Liver (tissue), 9 donors: ENCODE results near the gene PNLIPRP2. TPM values are rescaled to one million over a fixed set of nuclear protein-coding genes. Genes with fewer than 3 reads are reported as not detected.

Source experiments
- DNase-seq: peaks from one replicate; pipeline ENCODE4 v3.0.0-alpha.2; 2017; ENCODE audit warnings: low spot score
- H3K27ac ChIP-seq, 2 donors: one replicate each; pipeline ENCODE4 v1.7.0; 2013; ENCODE audit warnings: inconsistent platforms in 2 of 2, low read length in 2 of 2, control low read depth in 1 of 2, low read depth in 1 of 2, mild to moderate bottlenecking in 1 of 2
- H3K27me3 ChIP-seq, 4 donors: one replicate each; pipeline versions ENCODE4 v1.6.1 to v1.7.0; 2013; ENCODE audit warnings: low read length in 3 of 4, inconsistent platforms in 1 of 4, mild to moderate bottlenecking in 1 of 4, moderate library complexity in 1 of 4; ENCODE audit not compliant: control insufficient read depth in 4 of 4, insufficient read depth in 4 of 4
- H3K36me3 ChIP-seq, 4 donors: one replicate each; pipeline versions ENCODE4 v1.6.1 to v1.7.0; 2013; ENCODE audit warnings: low read length in 3 of 4, mild to moderate bottlenecking in 3 of 4, low read depth in 1 of 4, moderate library complexity in 1 of 4; ENCODE audit not compliant: control insufficient read depth in 4 of 4, insufficient read depth in 3 of 4
- H3K4me1 ChIP-seq, 4 donors: one replicate each; pipeline versions ENCODE4 v1.6.1 to v1.7.0; 2013; ENCODE audit warnings: low read length in 3 of 4, mild to moderate bottlenecking in 3 of 4, moderate library complexity in 1 of 4; ENCODE audit not compliant: control insufficient read depth in 4 of 4, insufficient read depth in 4 of 4
- H3K4me3 ChIP-seq, 3 donors: one replicate each; pipeline versions ENCODE4 v1.6.1 to v1.7.0; 2013; ENCODE audit warnings: low read length in 3 of 3, control low read depth in 1 of 3, low read depth in 1 of 3, mild to moderate bottlenecking in 1 of 3
- H3K9ac ChIP-seq, 2 donors: one replicate each; pipeline ENCODE4 v1.7.0; 2013; ENCODE audit warnings: low read length in 2 of 2, mild to moderate bottlenecking in 2 of 2, moderate library complexity in 2 of 2, control low read depth in 1 of 2, low read depth in 1 of 2
- H3K9me3 ChIP-seq, 4 donors: one replicate each; pipeline versions ENCODE4 v1.6.1 to v1.7.0; 2013; ENCODE audit warnings: low read length in 3 of 4; ENCODE audit not compliant: control insufficient read depth in 4 of 4
- EGR1 ChIP-seq, 2 donors: IDR thresholded peaks; 2 replicates each; pipeline ENCODE4 v1.6.1; 2016 to 2018; ENCODE audit warnings: antibody characterized with exemption in 2 of 2, low read depth in 2 of 2
- FOXA1 ChIP-seq: IDR thresholded peaks from 2 replicates; pipeline ENCODE4 v1.6.1; 2016; ENCODE audit warnings: antibody characterized with exemption
- FOXA2 ChIP-seq: IDR thresholded peaks from 2 replicates; pipeline ENCODE4 v1.6.1; 2016; ENCODE audit warnings: antibody characterized with exemption
- GABPA ChIP-seq, 2 donors: IDR thresholded peaks in 1 of 2; conservative IDR thresholded peaks in 1 of 2; 2 replicates each; pipeline ENCODE4 v1.6.1; 2016; ENCODE audit warnings: antibody characterized with exemption in 2 of 2, mild to moderate bottlenecking in 1 of 2, moderate library complexity in 1 of 2
- HNF4A ChIP-seq, 2 donors: conservative IDR thresholded peaks; 2 replicates each; pipeline ENCODE4 v1.6.1; 2016; ENCODE audit warnings: antibody characterized with exemption in 2 of 2, mild to moderate bottlenecking in 2 of 2
- HNF4G ChIP-seq: IDR thresholded peaks from 2 replicates; pipeline ENCODE4 v1.6.1; 2016; ENCODE audit warnings: antibody characterized with exemption
- JUND ChIP-seq, 2 donors: IDR thresholded peaks; 2 replicates each; pipeline ENCODE4 v1.6.1; 2016; ENCODE audit warnings: antibody characterized with exemption in 2 of 2
- NR2F2 ChIP-seq: IDR thresholded peaks from 2 replicates; pipeline ENCODE4 v1.6.1; 2016; ENCODE audit warnings: antibody characterized with exemption
- RAD21 ChIP-seq, 2 donors: IDR thresholded peaks; 2 replicates each; pipeline ENCODE4 v1.6.1; 2016; ENCODE audit warnings: antibody characterized with exemption in 2 of 2, mild to moderate bottlenecking in 2 of 2
- RXRA ChIP-seq, 2 donors: IDR thresholded peaks; 2 replicates each; pipeline ENCODE4 v1.6.1; 2017 to 2018; ENCODE audit warnings: antibody characterized with exemption in 2 of 2, mild to moderate bottlenecking in 1 of 2
- SP1 ChIP-seq: IDR thresholded peaks from 2 replicates; pipeline ENCODE4 v1.6.1; 2018; ENCODE audit warnings: antibody characterized with exemption, mild to moderate bottlenecking
- TAF1 ChIP-seq: conservative IDR thresholded peaks from 2 replicates; pipeline ENCODE4 v1.6.1; 2016; ENCODE audit warnings: antibody characterized with exemption, mild to moderate bottlenecking
- YY1 ChIP-seq: IDR thresholded peaks from 2 replicates; pipeline ENCODE4 v1.6.1; 2016; ENCODE audit warnings: antibody characterized with exemption, mild to moderate bottlenecking
- WGBS: extraction: QIAGEN DNeasy Blood & Tissue Kit; methylation state at CpG from one replicate; pipeline ENCODE4 v1.1.7; 2013; 5-methylcytosine and 5-hydroxymethylcytosine counted together
- polyA plus RNA-seq, 2 donors: library from polyadenylated mRNA; stranded (reverse) in 1 of 2; unstranded in 1 of 2; fragments of 200-250 nt in 1 of 2; fragments of >200 nt in 1 of 2; fragmentation: Nextera tagmentation in 1 of 2; extraction: Ambion mirVana in 1 of 2; gene quantifications; one replicate each; pipeline versions ENCODE4 v1.2.1 to v1.2.3, GENCODE V29; 2013 to 2015
- total RNA-seq, 2 donors: library from RNA; depleted of rRNA; stranded (reverse); fragments of >200 nt; gene quantifications; one replicate each; pipeline ENCODE4 v1.2.3, GENCODE V29; 2014
- TF ChIP-seq, protein P1 (sequence below): IDR thresholded peaks from 2 replicates; pipeline ENCODE4 v1.6.1; 2016; ENCODE audit warnings: antibody characterized with exemption, mild to moderate bottlenecking
- TF ChIP-seq, protein P2 (sequence below): fragments of 150-350 bp; IDR thresholded peaks from 2 replicates; pipeline ENCODE4 v1.5.1; 2017; ENCODE audit warnings: improper control_type of control experiment, low read depth, low read length; ENCODE audit not compliant: missing input control
- TF ChIP-seq, protein P3 (sequence below): IDR thresholded peaks from 2 replicates; pipeline ENCODE4 v1.6.1; 2016; ENCODE audit warnings: antibody characterized with exemption
- TF ChIP-seq, protein P4 (sequence below): IDR thresholded peaks from 2 replicates; pipeline ENCODE4 v1.6.1; 2016; ENCODE audit warnings: antibody characterized with exemption
- TF ChIP-seq, protein P5 (sequence below): IDR thresholded peaks from 2 replicates; pipeline ENCODE4 v1.6.1; 2016; ENCODE audit warnings: antibody characterized with exemption
- donor health status: healthy.
- donor health status: healthy.
- donor health status: healthy.
- donor health status: healthy.
- donor health status: healthy.

PNLIPRP2 gene
- total and polyA plus RNA-seq, 4 donors: not detected

DNA sequence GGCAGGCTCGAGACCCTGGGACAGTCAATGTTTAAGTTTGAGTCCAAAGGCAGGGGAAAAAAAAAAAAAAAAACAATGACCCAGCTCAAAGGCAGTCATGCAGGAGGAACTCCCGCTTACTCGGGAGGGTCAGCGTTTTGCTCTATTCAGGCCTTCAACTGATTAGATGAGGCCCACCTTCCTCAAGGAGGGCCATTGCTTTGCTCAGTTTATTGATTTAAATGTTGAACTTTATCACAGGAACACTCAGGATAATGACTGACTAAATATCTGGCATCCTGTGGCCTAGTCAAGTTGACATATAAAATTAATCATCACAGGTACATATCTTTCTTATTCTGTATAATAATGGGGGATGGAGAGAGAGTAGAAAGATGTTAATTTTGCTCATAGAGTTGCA is 69.0 kb downstream of the PNLIPRP2 start:
- 91% methylated on average over 4 of the region's 4 CpGs for WGBS
- Histone ChIP-seq H3K4me1 (peaks cover 0 to 5% (median 3%) of the 10 kb centered on the region in 4 donors), H3K9me3 (no peaks in the 10 kb centered on the region), H3K27me3 (no peaks in the 10 kb centered on the region), H3K9ac (no peak overlapping the region), H3K27ac (no peak overlapping the region), H3K36me3 (no peaks in the 10 kb centered on the region), H3K4me3 (no peak overlapping the region)
- no peak for TF ChIP-seq JUND (IDR thresholded peaks at IDR 0.05)
- no peak for DNase-seq

DNA sequence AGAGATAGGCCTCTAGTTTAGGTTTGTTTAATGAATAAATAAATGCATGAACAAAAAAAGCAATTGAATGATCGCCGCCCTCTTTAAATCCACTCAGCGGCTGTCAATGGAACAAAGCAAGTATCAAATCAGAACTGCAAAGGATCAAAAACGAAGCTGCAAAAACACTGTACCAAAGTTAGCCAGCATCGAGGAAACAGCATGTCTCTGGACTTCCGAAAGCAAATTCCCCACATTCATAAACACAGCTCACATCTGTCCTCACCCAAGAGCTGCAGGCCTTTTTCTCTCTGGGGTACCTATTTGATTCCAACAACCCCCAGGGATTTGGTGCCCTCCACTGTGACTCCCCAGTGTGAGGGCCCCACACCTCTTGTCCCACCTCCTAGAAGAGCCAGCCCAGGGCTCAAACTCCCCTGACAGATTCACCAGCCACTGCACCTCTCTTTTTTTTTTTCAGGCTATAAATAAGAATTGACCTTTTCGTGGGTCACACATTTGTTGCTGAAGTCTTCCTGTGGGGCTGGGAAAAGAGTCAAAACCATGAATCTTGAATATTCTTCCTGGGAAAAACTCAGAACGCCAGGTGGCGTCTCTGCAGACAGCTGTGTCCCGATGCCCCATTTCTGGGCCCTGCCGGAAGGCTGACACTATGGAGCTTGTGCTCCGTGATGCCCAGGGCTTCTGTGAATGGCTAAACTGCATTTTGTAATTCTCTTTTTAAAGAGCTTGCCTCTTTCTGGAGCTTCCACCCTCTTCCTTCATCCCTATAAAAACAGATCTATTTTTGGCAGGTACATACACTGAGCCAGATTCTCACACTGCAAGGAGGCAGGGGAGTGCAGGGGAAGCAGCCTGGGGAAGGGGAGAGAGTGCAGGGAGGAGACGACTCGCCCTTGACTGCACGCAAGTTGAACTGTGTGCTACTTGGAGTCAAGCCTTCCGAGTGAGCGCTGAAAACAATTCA is 69.9 kb downstream of the PNLIPRP2 start:
- no peaks in the 10 kb centered on the region for H3K9me3 ChIP-seq
- H3K4me3 ChIP-seq: no peak overlapping the region
- TF ChIP-seq JUND (IDR thresholded peaks at IDR 0.05) (no peak), FOXA1 (no peak), NR2F2 (peak; percentile 39), HNF4A (conservative IDR thresholded peaks at IDR 0.05) (no peak), SP1 (no peak), EGR1 (IDR thresholded peaks at IDR 0.05; ENCODE audit: low read depth in 2 of 2) (no peak), FOXA2 (no peak), YY1 (no peak), RAD21 (IDR thresholded peaks at IDR 0.05) (peak; percentile 54 to 70), HNF4G (no peak), TAF1 (no peak), GABPA (IDR thresholded peaks at IDR 0.05 in 1 of 2, conservative IDR thresholded peaks at IDR 0.05 in 1 of 2) (no peak), RXRA (IDR thresholded peaks at IDR 0.05) (peak in 1 of 2 donors; percentile 21)
- TF ChIP-seq, protein P1, sequence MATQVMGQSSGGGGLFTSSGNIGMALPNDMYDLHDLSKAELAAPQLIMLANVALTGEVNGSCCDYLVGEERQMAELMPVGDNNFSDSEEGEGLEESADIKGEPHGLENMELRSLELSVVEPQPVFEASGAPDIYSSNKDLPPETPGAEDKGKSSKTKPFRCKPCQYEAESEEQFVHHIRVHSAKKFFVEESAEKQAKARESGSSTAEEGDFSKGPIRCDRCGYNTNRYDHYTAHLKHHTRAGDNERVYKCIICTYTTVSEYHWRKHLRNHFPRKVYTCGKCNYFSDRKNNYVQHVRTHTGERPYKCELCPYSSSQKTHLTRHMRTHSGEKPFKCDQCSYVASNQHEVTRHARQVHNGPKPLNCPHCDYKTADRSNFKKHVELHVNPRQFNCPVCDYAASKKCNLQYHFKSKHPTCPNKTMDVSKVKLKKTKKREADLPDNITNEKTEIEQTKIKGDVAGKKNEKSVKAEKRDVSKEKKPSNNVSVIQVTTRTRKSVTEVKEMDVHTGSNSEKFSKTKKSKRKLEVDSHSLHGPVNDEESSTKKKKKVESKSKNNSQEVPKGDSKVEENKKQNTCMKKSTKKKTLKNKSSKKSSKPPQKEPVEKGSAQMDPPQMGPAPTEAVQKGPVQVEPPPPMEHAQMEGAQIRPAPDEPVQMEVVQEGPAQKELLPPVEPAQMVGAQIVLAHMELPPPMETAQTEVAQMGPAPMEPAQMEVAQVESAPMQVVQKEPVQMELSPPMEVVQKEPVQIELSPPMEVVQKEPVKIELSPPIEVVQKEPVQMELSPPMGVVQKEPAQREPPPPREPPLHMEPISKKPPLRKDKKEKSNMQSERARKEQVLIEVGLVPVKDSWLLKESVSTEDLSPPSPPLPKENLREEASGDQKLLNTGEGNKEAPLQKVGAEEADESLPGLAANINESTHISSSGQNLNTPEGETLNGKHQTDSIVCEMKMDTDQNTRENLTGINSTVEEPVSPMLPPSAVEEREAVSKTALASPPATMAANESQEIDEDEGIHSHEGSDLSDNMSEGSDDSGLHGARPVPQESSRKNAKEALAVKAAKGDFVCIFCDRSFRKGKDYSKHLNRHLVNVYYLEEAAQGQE: no peak
- TF ChIP-seq, protein P2, sequence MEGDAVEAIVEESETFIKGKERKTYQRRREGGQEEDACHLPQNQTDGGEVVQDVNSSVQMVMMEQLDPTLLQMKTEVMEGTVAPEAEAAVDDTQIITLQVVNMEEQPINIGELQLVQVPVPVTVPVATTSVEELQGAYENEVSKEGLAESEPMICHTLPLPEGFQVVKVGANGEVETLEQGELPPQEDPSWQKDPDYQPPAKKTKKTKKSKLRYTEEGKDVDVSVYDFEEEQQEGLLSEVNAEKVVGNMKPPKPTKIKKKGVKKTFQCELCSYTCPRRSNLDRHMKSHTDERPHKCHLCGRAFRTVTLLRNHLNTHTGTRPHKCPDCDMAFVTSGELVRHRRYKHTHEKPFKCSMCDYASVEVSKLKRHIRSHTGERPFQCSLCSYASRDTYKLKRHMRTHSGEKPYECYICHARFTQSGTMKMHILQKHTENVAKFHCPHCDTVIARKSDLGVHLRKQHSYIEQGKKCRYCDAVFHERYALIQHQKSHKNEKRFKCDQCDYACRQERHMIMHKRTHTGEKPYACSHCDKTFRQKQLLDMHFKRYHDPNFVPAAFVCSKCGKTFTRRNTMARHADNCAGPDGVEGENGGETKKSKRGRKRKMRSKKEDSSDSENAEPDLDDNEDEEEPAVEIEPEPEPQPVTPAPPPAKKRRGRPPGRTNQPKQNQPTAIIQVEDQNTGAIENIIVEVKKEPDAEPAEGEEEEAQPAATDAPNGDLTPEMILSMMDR: peak; percentile 23
- TF ChIP-seq, protein P3, sequence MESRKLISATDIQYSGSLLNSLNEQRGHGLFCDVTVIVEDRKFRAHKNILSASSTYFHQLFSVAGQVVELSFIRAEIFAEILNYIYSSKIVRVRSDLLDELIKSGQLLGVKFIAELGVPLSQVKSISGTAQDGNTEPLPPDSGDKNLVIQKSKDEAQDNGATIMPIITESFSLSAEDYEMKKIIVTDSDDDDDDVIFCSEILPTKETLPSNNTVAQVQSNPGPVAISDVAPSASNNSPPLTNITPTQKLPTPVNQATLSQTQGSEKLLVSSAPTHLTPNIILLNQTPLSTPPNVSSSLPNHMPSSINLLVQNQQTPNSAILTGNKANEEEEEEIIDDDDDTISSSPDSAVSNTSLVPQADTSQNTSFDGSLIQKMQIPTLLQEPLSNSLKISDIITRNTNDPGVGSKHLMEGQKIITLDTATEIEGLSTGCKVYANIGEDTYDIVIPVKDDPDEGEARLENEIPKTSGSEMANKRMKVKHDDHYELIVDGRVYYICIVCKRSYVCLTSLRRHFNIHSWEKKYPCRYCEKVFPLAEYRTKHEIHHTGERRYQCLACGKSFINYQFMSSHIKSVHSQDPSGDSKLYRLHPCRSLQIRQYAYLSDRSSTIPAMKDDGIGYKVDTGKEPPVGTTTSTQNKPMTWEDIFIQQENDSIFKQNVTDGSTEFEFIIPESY: no peak
- TF ChIP-seq, protein P4, sequence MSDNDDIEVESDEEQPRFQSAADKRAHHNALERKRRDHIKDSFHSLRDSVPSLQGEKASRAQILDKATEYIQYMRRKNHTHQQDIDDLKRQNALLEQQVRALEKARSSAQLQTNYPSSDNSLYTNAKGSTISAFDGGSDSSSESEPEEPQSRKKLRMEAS: no peak
- TF ChIP-seq, protein P5, sequence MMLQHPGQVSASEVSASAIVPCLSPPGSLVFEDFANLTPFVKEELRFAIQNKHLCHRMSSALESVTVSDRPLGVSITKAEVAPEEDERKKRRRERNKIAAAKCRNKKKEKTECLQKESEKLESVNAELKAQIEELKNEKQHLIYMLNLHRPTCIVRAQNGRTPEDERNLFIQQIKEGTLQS: no peak
- peaks cover 0 to 5% (median 3%) of the 10 kb centered on the region in 4 donors for H3K4me1 ChIP-seq
- H3K27ac ChIP-seq: no peak overlapping the region
- WGBS: 65% methylated on average over 17 of the region's 17 CpGs
- no peaks in the 10 kb centered on the region for H3K36me3 ChIP-seq
- H3K9ac ChIP-seq: no peak overlapping the region
- DNase-seq: no peak
- H3K27me3 ChIP-seq: no peaks in the 10 kb centered on the region
